ENCODE measurements around the gene RRP1. TPM values are rescaled to one million over a fixed set of nuclear protein-coding genes. Genes with fewer than 3 reads are reported as not detected.

Gene RRP1
- total RNA-seq, 4 donors from 2014 or later, result 11.0 to 20.1 (median 18.7) TPM

GRCh38 chr21:43764576-43765495 lies 24.5 kb upstream of the RRP1 start:
- TF ChIP-seq CTCF (IDR thresholded peaks at IDR 0.05), result no peak
- no peak for TF ChIP-seq POLR2A (IDR thresholded peaks at IDR 0.05)
- Histone ChIP-seq H3K4me3 (replicated peaks in 1 of 3) (no peak overlapping the region), H3K27ac (no peak overlapping the region), H3K36me3 (no peaks in the 10 kb centered on the region), H3K4me1 (peaks cover 7 to 22% of the 10 kb centered on the region in 2 donors), H3K27me3 (no peaks in the 10 kb centered on the region), H3K9me3 (no peaks in the 10 kb centered on the region)
- intact Hi-C loops (cut with DNase I), result no loop called here
- no peak for DNase-seq
- WGBS, 2 donors, result 83 to 88% methylated on average over 14 to 17 of the region's 19 CpGs

GRCh38 chr21:43766734-43767497 lies 22.5 kb upstream of the RRP1 start:
- WGBS, 2 donors, result 78 to 88% methylated on average over 23 to 26 of the region's 34 CpGs
- intact Hi-C loops (cut with DNase I), result no loop called here
- DNase-seq, result peak; percentile 31 to 60
- no peaks in the 10 kb centered on the region for H3K36me3 ChIP-seq
- H3K9me3 ChIP-seq, result no peaks in the 10 kb centered on the region
- TF ChIP-seq CTCF (IDR thresholded peaks at IDR 0.05) (no peak), POLR2A (IDR thresholded peaks at IDR 0.05) (no peak)
- no peaks in the 10 kb centered on the region for H3K27me3 ChIP-seq
- H3K27ac ChIP-seq, result no peak overlapping the region
- no peak overlapping the region for H3K4me3 ChIP-seq (replicated peaks in 1 of 3)
- peaks cover 7 to 22% of the 10 kb centered on the region in 2 donors for H3K4me1 ChIP-seq

- no peaks in the 10 kb centered on the region for H3K27me3 ChIP-seq
- H3K27ac ChIP-seq, result peak overlapping the region in 1 of 3 donors; percentile 57
- H3K4me3 ChIP-seq (replicated peaks in 1 of 3), result no peak overlapping the region
- intact Hi-C loops (cut with DNase I), result no loop called here
- H3K36me3 ChIP-seq, result no peaks in the 10 kb centered on the region
- no peak for DNase-seq
- peaks cover 7 to 22% of the 10 kb centered on the region in 2 donors for H3K4me1 ChIP-seq
- TF ChIP-seq POLR2A (IDR thresholded peaks at IDR 0.05) (no peak), CTCF (IDR thresholded peaks at IDR 0.05) (no peak)
- H3K9me3 ChIP-seq, result no peaks in the 10 kb centered on the region
- WGBS, 2 donors, result 86 to 94% methylated on average over 15 of the region's 15 CpGs
These were observed 21.8 kb upstream of the RRP1 start for GRCh38 chr21:43767498-43767983.

GRCh38 chr21:43767984-43768867 lies 21.2 kb upstream of the RRP1 start:
- Histone ChIP-seq H3K36me3 (peaks cover 4 to 5% of the 10 kb centered on the region in 2 donors), H3K27ac (peak overlapping the region; percentile 55 to 62 (median 57)), H3K4me3 (replicated peaks in 1 of 3) (no peak overlapping the region), H3K27me3 (no peaks in the 10 kb centered on the region), H3K9me3 (no peaks in the 10 kb centered on the region), H3K4me1 (peaks cover 7 to 22% of the 10 kb centered on the region in 2 donors)
- no peak for TF ChIP-seq CTCF (IDR thresholded peaks at IDR 0.05)
- peak; percentile 70 to 79 for DNase-seq
- WGBS, 2 donors, result 60 to 64% methylated on average over 33 to 34 of the region's 34 CpGs
- intact Hi-C loops (cut with DNase I), result no loop called here
